Measurements from ENCODE around the gene KYNU.

- TF ChIP-seq POLR2A (conservative IDR thresholded peaks at IDR 0.05) (no peak), EWSR1 (IDR thresholded peaks at IDR 0.05; ENCODE audit: borderline replicate concordance, low read depth, partially characterized antibody) (no peak), ZSCAN29 (IDR thresholded peaks at IDR 0.05) (no peak), ZNF24 (IDR thresholded peaks at IDR 0.05) (no peak), FOXP4 (CRISPR knock-in tag; IDR thresholded peaks at IDR 0.05; ENCODE audit: borderline replicate concordance) (no peak), DIDO1 (tag; IDR thresholded peaks at IDR 0.05; ENCODE audit: low read depth) (no peak)
These were observed 103.0 kb downstream of the KYNU start for GRCh38 chr2:142980246-142981068.

Measured in K562 (cell line).